HEK293T (cell line): ENCODE measurements around the gene MRTO4.

Experiments
- BHLHE40 ChIP-seq: fragments of 450-650 bp; IDR thresholded peaks from 2 replicates; pipeline ENCODE4 v1.6.1; 2016; ENCODE audit warnings: mild to moderate bottlenecking, moderate library complexity, borderline replicate concordance
- FOXA1 ChIP-seq: fragments of 450-650 bp; IDR thresholded peaks from 2 replicates; pipeline ENCODE4 v1.6.1; 2016; ENCODE audit warnings: mild to moderate bottlenecking
- FOXK2 ChIP-seq: fragments of 450-650 bp; IDR thresholded peaks from 2 replicates; pipeline ENCODE4 v1.6.1; 2016; ENCODE audit warnings: mild to moderate bottlenecking
- HDGF ChIP-seq: fragments of 450-650 bp; IDR thresholded peaks from 2 replicates; pipeline ENCODE4 v1.6.1; 2017; ENCODE audit warnings: antibody characterized with exemption, borderline replicate concordance
- LEF1 ChIP-seq: fragments of 450-650 bp; IDR thresholded peaks from 2 replicates; pipeline ENCODE4 v1.6.1; 2017; ENCODE audit warnings: mild to moderate bottlenecking, borderline replicate concordance
- PKNOX1 ChIP-seq: fragments of 450-650 bp; IDR thresholded peaks from 2 replicates; pipeline ENCODE4 v1.6.1; 2016
- SP1 ChIP-seq: fragments of 450-650 bp; IDR thresholded peaks from 2 replicates; pipeline ENCODE4 v1.6.1; 2017
- SUZ12 ChIP-seq: fragments of 450-650 bp; IDR thresholded peaks from 2 replicates; pipeline ENCODE4 v1.6.1; 2016; ENCODE audit warnings: mild to moderate bottlenecking

GRCh38 chr1:19212167-19212566, 39.4 kb upstream of the MRTO4 start:
- TF ChIP-seq PKNOX1: peak; percentile 54; the same call in 1 of the 2 replicates
- no peak for TF ChIP-seq SP1
- no peak for TF ChIP-seq FOXK2
- no peak for TF ChIP-seq BHLHE40
- no peak for TF ChIP-seq SUZ12
- TF ChIP-seq FOXA1: no peak
- no peak for TF ChIP-seq LEF1
- TF ChIP-seq HDGF: no peak
